A549 (cell line): Measurements from ENCODE around the gene COX7A2L. TPM values are rescaled to one million over a fixed set of nuclear protein-coding genes. Genes with fewer than 3 reads are reported as not detected.

Source experiments
- ATAC-seq, 2 experiments: fragments of 200-7000 bp in 1 of 2; fragments of >200 bp in 1 of 2; cut with Nextera tagmentation in 1 of 2; cut with Tn5 transposase in 1 of 2; 3 replicates each; pipeline versions ENCODE4 v1.8.0 to v1.9.1; 2018 to 2020; ENCODE audit warnings: mild to moderate bottlenecking in 1 of 2, moderate library complexity in 1 of 2
- CTCF ChIA-PET: fragments of 300-600 bp; sonication (Branson Sonifier 250); formaldehyde crosslinking; extraction: SDS; loops from one replicate; lab custom pipeline; 2021; ENCODE audit warnings: antibody characterized with exemption, inconsistent platforms; lab: Yijun Ruan, JAX
- POLR2A ChIA-PET: fragments of 350-600 bp; formaldehyde crosslinking; extraction: SDS; loops from one replicate; lab custom pipeline; 2021; ENCODE audit warnings: antibody characterized with exemption, inconsistent platforms; lab: Yijun Ruan, JAX
- DNase-seq, 2 experiments: peaks; one replicate each; pipeline versions ENCODE4 v3.0.0 to v3.0.0-alpha.2; 2011 to 2016; ENCODE audit warnings: low read depth in 1 of 2, low spot score in 1 of 2
- FAIRE-seq: peaks from 2 replicates; lab custom pipeline; 2011; peaks lifted over from hg19 to GRCh38; lab: Jason Lieb, UNC
- H3K27ac ChIP-seq, 2 experiments: fragments of >200 bp; sonication (Bioruptor Twin); formaldehyde crosslinking; 3 replicates each; pipeline ENCODE4 v1.5.1; 2016 to 2017
- H3K4me1 ChIP-seq: fragments of >200 bp; sonication (Bioruptor Twin); formaldehyde crosslinking; 3 replicates; pipeline ENCODE4 v1.6.1; 2016
- H3K4me2 ChIP-seq: fragments of >200 bp; sonication (Bioruptor Twin); formaldehyde crosslinking; 3 replicates; pipeline ENCODE4 v1.6.1; 2016
- H3K4me3 ChIP-seq: fragments of >200 bp; sonication (Bioruptor Twin); formaldehyde crosslinking; 3 replicates; pipeline ENCODE4 v1.5.1; 2016
- H3K9me3 ChIP-seq: fragments of >200 bp; sonication (Bioruptor Twin); formaldehyde crosslinking; 3 replicates; pipeline ENCODE4 v1.6.1; 2016
- CBX2 ChIP-seq: fragments of 200-600 bp; sonication (generic); IDR thresholded peaks from 2 replicates; pipeline ENCODE4 v1.6.1; 2016; ENCODE audit warnings: low read depth, mild to moderate bottlenecking, borderline replicate concordance
- CBX8 ChIP-seq: fragments of 200-600 bp; sonication (generic); IDR thresholded peaks from 2 replicates; pipeline ENCODE4 v1.6.1; 2016
- CHD2 ChIP-seq: fragments of 150-350 bp; IDR thresholded peaks from 2 replicates; pipeline ENCODE4 v1.6.1; 2014; ENCODE audit warnings: low read length; ENCODE audit not compliant: partially characterized antibody
- EP300 ChIP-seq, 2 experiments: fragments of >200 bp; sonication (Bioruptor Twin); formaldehyde crosslinking; IDR thresholded peaks; 2 replicates in 1 of 2; 3 replicates in 1 of 2; pipeline ENCODE4 v1.6.1; 2016 to 2017
- FOSL2 ChIP-seq, 2 experiments: fragments of 450-650 bp in 1 of 2; fragments of >200 bp in 1 of 2; sonication (Bioruptor Twin) in 1 of 2; formaldehyde crosslinking; IDR thresholded peaks; 2 replicates each; pipeline versions ENCODE4 v1.5.0 to v1.6.1; 2016 to 2020; ENCODE audit warnings: mild to moderate bottlenecking in 1 of 2, moderate library complexity in 1 of 2
- HEYL ChIP-seq: fragments of 250-450 bp; sonication (Bioruptor Pico); IDR thresholded peaks from 2 replicates; pipeline ENCODE4 v1.8.0; 2021; ENCODE audit warnings: mild to moderate bottlenecking, moderate library complexity
- HOXB13 ChIP-seq: fragments of 250-450 bp; sonication (Bioruptor Pico); IDR thresholded peaks from 2 replicates; pipeline ENCODE4 v1.5.0; 2020; ENCODE audit warnings: low read depth, mild to moderate bottlenecking, moderate library complexity
- HOXB5 ChIP-seq: fragments of 250-450 bp; sonication (Bioruptor Pico); IDR thresholded peaks from 2 replicates; pipeline ENCODE4 v1.5.0; 2020; ENCODE audit warnings: mild to moderate bottlenecking, moderate library complexity
- KDM1A ChIP-seq: fragments of 200-600 bp; sonication (generic); IDR thresholded peaks from 2 replicates; pipeline ENCODE4 v1.6.1; 2016; ENCODE audit warnings: low read depth, mild to moderate bottlenecking
- MAFK ChIP-seq: fragments of 450-650 bp; IDR thresholded peaks from 2 replicates; pipeline ENCODE4 v1.6.1; 2014; ENCODE audit not compliant: partially characterized antibody
- MAZ ChIP-seq: fragments of 150-350 bp; IDR thresholded peaks from 2 replicates; pipeline ENCODE4 v1.6.1; 2014; ENCODE audit warnings: antibody characterized with exemption, low read depth, low read length, borderline replicate concordance
- NFE2L2 ChIP-seq: fragments of 150-350 bp; conservative IDR thresholded peaks from 2 replicates; pipeline ENCODE4 v1.6.1; 2014; ENCODE audit warnings: low read length
- NPAS2 ChIP-seq: fragments of 250-450 bp; sonication (Bioruptor Pico); IDR thresholded peaks from 2 replicates; pipeline ENCODE4 v1.8.0; 2022; ENCODE audit warnings: mild to moderate bottlenecking, moderate library complexity, borderline replicate concordance
- NR3C1 ChIP-seq: fragments of >200 bp; sonication (Bioruptor Twin); formaldehyde crosslinking; IDR thresholded peaks from 3 replicates; pipeline ENCODE4 v1.6.1; 2017
- PHF8 ChIP-seq: fragments of 200-600 bp; sonication (generic); IDR thresholded peaks from 2 replicates; pipeline ENCODE4 v1.6.1; 2016; ENCODE audit warnings: low read depth, mild to moderate bottlenecking, antibody characterized with exemption, moderate library complexity, borderline replicate concordance
- POLR2AphosphoS2 ChIP-seq: conservative IDR thresholded peaks from 2 replicates; pipeline ENCODE4 v1.6.1; 2012; ENCODE audit warnings: low read length, improper control_type of control experiment, inconsistent platforms
- RFX5 ChIP-seq: fragments of 450-650 bp; IDR thresholded peaks from 2 replicates; pipeline ENCODE4 v1.7.1; 2014; ENCODE audit warnings: antibody characterized with exemption, mild to moderate bottlenecking, moderate library complexity
- SREBF2 ChIP-seq: fragments of 450-650 bp; IDR thresholded peaks from 2 replicates; pipeline ENCODE4 v1.6.1; 2014; ENCODE audit warnings: mild to moderate bottlenecking, moderate library complexity
- ZSCAN20 ChIP-seq: fragments of 250-450 bp; sonication (Bioruptor Pico); IDR thresholded peaks from 2 replicates; pipeline ENCODE4 v1.8.0; 2022; ENCODE audit warnings: mild to moderate bottlenecking, moderate library complexity
- WGBS: methylation state at CpG from one replicate; pipeline ENCODE4 v1.1.6; 2017; ENCODE audit errors: missing lambda C conversion rate; 5-methylcytosine and 5-hydroxymethylcytosine counted together
- polyA plus RNA-seq, 4 experiments: library from polyadenylated mRNA; depleted of rRNA in 3 of 4; stranded (reverse); fragments of >200 nt; fragmentation: RNase III in 1 of 4; extraction: RNeasy Plus Mini Kit Qiagen cat#74134 plus additional on column Dnase treatment in 1 of 4; gene quantifications; 2 replicates in 3 of 4; 3 replicates in 1 of 4; pipeline ENCODE4 v1.2.3, GENCODE V29; 2011 to 2017
- TF ChIP-seq, protein P1 (sequence below): fragments of 150-350 bp; IDR thresholded peaks from 2 replicates; pipeline ENCODE4 v1.6.1; 2014; ENCODE audit warnings: low read depth, mild to moderate bottlenecking, low read length
- TF ChIP-seq, protein P2 (sequence below): IDR thresholded peaks from 2 replicates; pipeline ENCODE4 v1.6.1; 2012

Gene COX7A2L
- polyA plus RNA-seq, 2 of the 4 experiments (the other 2 are of a cell fraction) = 126 to 258 TPM

DNA sequence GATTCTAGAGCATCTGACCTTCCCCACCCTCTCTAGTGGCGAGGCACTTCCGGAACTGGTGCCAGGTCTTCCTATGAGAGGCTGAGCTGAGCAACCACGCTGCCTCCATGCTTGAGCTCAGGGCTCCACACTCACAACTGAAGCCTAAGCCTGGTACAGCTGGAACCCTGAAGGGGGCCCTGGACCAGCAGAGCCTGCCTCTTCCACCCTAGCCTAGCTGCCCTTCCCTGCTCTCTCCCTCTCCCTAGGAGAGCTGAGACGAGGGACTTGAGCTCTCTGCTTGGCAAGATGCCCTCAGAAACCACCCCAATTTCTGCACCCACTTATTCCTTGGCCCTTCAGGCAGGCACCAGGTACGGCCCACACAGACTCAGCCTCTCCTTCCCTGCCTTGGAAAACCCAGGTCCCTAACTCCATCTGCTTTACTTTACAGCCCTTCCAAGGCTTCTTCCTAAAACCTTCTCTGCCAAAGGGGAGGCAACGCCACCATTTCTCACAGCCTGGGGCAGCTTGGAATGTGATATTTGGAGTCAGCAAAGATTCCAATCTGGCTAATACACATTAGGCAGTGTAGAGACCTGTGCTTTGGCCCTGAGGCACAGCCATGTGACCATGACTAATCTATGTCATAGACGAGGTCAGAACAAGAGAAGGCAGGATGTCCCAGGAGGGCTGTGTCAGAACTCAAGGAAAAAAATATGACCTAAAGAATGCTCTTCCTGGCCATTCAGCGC is 18.8 kb downstream of the COX7A2L start:
- 77% methylated on average over 8 of the region's 8 CpGs for WGBS
- H3K4me1 ChIP-seq = peaks cover 16% of the 10 kb centered on the region
- H3K4me2 ChIP-seq = peak overlapping the region; percentile 12; the same call in 2 of the 3 replicates
- CTCF ChIA-PET = interaction anchor here (1.0 to 2.9 kb wide), 8 partner anchors 9 to 500 kb away, joined by 3 to 8 read pairs (median 4); no protein-coding TSS in a partner anchor
- no peak for DNase-seq
- TF ChIP-seq POLR2AphosphoS2 (peak; percentile 65; the same call in 1 of the 2 replicates), HOXB13 (CRISPR knock-in tag) (no peak), KDM1A (no peak), SREBF2 (no peak)
- TF ChIP-seq, protein P1, sequence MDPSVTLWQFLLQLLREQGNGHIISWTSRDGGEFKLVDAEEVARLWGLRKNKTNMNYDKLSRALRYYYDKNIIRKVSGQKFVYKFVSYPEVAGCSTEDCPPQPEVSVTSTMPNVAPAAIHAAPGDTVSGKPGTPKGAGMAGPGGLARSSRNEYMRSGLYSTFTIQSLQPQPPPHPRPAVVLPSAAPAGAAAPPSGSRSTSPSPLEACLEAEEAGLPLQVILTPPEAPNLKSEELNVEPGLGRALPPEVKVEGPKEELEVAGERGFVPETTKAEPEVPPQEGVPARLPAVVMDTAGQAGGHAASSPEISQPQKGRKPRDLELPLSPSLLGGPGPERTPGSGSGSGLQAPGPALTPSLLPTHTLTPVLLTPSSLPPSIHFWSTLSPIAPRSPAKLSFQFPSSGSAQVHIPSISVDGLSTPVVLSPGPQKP = no peak
- TF ChIP-seq, all 56 proteins: peak for 1
- no peak overlapping the region for H3K4me3 ChIP-seq
- POLR2A ChIA-PET = no interaction called here
- H3K9me3 ChIP-seq = no peaks in the 10 kb centered on the region
- ATAC-seq (peak; percentile 48 to 55; a peak in 5 of 6 replicates), FAIRE-seq (no peak)
- H3K27ac ChIP-seq = peak overlapping the region; percentile 35 to 56; a peak in 4 of 6 replicates

DNA sequence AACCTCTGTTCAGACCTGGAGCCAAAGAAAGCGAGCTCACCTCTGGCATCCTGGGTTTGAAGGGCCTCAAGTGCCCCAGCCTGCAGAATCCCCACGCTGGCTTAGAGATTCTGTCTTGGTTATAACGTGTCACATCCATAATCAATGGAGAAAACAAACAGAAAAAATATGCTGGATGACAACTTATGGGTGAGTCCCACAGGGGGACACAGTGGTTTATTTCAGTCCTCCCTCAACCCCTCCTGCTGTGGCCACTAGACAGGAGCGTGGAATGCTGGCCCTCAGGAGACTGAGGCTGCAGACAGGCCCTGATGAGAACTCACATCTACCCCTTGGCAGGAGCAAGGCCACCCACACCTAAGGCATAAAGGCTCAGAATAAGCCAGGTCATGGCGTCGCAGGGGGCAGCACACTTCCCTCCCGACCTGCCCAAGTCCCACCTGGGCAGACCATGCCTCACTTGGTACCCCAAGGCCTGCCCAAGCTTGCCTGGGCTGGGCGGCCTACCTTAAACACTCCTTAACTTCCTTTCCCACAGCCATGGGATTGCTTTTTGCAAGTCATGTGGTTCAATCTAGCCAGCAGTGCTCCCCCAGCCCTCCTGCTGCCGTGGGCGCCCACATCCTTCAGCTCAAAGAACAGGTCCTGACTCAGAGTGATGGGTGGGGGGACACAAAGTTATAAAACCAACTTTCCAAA is 19.9 kb downstream of the COX7A2L start:
- POLR2A ChIA-PET = no interaction called here
- H3K27ac ChIP-seq = 0 out of 6 replicates have a peak overlapping the region, but pooled peaks of 1 of the 2 experiments have one; percentile 9
- no peak overlapping the region for H3K4me3 ChIP-seq
- DNase-seq (no peak), FAIRE-seq (no peak), ATAC-seq (no peak)
- peaks cover 16% of the 10 kb centered on the region for H3K4me1 ChIP-seq
- CTCF ChIA-PET = interaction anchor here (1.0 to 3.9 kb wide), 5 partner anchors 10 to 254 kb away, joined by 3 to 12 read pairs (median 5); no protein-coding TSS in a partner anchor
- H3K4me2 ChIP-seq = no peak overlapping the region
- no peaks in the 10 kb centered on the region for H3K9me3 ChIP-seq
- 96% methylated on average over 10 of the region's 10 CpGs for WGBS
- TF ChIP-seq NFE2L2 = peak; percentile 28; the same call in 1 of the 2 replicates
- no peak for TF ChIP-seq RFX5
- TF ChIP-seq HOXB5 (CRISPR knock-in tag) = no peak
- TF ChIP-seq FOSL2 (IDR thresholded peaks at IDR 0.05) = no peak
- TF ChIP-seq FOSL2 (CRISPR knock-in tag; IDR thresholded peaks at IDR 0.05) = no peak

DNA sequence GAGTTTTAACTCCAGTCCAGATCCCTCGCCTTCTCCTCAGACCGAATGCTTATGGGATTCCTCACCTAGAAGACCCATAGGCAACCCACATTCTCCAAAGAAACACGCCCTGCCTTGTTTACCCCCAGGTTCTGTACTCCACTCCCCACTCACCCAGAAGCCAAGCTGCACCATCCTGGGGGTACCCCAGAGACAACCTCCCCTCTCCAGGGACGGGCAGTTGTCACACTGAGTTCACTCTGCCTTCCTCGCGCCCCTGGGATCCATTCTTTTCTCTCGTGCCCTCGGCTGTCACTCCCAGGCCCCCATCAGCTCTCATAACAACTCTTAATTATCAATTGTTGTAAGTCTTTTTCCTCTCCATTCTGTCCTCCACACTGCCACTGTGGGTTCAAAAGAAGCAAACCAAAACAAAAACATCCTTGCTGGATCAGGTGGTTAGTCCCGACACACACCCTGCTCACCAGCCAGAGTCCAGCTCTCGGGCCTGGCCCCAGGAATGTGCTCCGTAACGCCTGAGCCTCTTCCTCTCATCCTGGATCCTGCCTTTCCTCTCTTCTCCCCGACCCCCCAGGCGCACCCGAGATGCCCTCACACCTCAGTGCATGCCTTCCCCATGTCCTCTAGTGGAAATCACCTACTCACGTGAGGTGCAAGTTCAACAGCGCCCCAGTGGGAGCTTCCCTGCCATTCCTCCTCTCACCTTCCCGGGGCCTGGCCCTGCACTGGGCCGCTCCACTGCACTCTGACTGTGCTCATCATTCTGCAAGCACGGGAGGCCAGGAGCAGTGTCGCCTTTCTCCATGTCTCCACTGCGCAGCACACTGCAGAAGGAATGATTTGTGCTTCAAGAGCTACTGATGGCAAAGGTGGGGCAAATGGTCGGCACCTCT is 20.7 kb downstream of the COX7A2L start:
- no peak overlapping the region for H3K4me2 ChIP-seq
- H3K27ac ChIP-seq = no peak overlapping the region
- no peaks in the 10 kb centered on the region for H3K9me3 ChIP-seq
- TF ChIP-seq, protein P1 = no peak
- TF ChIP-seq MAFK (no peak), CBX8 (no peak), NR3C1 (no peak), HEYL (CRISPR knock-in tag) (no peak), CHD2 (no peak), PHF8 (no peak), NPAS2 (no peak), CBX2 (no peak), EP300 (IDR thresholded peaks at IDR 0.05) (no peak), MAZ (no peak), ZSCAN20 (CRISPR knock-in tag) (no peak)
- TF ChIP-seq, protein P2, sequence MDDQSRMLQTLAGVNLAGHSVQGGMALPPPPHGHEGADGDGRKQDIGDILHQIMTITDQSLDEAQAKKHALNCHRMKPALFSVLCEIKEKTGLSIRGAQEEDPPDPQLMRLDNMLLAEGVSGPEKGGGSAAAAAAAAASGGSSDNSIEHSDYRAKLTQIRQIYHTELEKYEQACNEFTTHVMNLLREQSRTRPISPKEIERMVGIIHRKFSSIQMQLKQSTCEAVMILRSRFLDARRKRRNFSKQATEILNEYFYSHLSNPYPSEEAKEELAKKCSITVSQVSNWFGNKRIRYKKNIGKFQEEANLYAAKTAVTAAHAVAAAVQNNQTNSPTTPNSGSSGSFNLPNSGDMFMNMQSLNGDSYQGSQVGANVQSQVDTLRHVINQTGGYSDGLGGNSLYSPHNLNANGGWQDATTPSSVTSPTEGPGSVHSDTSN = no peak
- 88% methylated on average over 23 of the region's 23 CpGs for WGBS
- ChIA-PET CTCF (interaction anchor here (0.6 to 3.9 kb wide), 5 partner anchors 12 to 246 kb away, joined by 3 to 20 read pairs (median 5); no protein-coding TSS in a partner anchor), POLR2A (no interaction called here)
- no peak for DNase-seq
- FAIRE-seq = no peak
- peaks cover 16% of the 10 kb centered on the region for H3K4me1 ChIP-seq
- no peak for ATAC-seq
- H3K4me3 ChIP-seq = no peak overlapping the region
